Fibroblast of skin of back (primary cell): Measurements from ENCODE around the gene RAB3GAP1.
"Not testable (repeated sequence)": the region's sequence is repeated elsewhere in the genome, so short reads cannot be mapped to it uniquely, and the experiment has no call there.

Experiments used
- DNase-seq: peaks from one replicate; pipeline ENCODE4 v3.0.0-alpha.2; 2013

The RAB3GAP1 gene

GRCh38 chr2:135055182-135055786 lies 3.2 kb downstream of the RAB3GAP1 start:
- peak; percentile 88 for DNase-seq

- peak; percentile 17 for DNase-seq
Measured at GRCh38 chr2:135056790-135057189, 4.7 kb downstream of the RAB3GAP1 start.

- DNase-seq, result no peak
Measured at GRCh38 chr2:135059577-135059976, 7.5 kb downstream of the RAB3GAP1 start.

GRCh38 chr2:135063210-135063609 lies 11.1 kb downstream of the RAB3GAP1 start:
- no peak for DNase-seq

- DNase-seq, result no peak
Measured at GRCh38 chr2:135064149-135064548, 12.1 kb downstream of the RAB3GAP1 start.

GRCh38 chr2:135066710-135067109 lies 14.6 kb downstream of the RAB3GAP1 start:
- DNase-seq, result peak; percentile 62

- no peak for DNase-seq
Measured at GRCh38 chr2:135072125-135072997, 20.3 kb downstream of the RAB3GAP1 start.

GRCh38 chr2:135074216-135074615 lies 22.1 kb downstream of the RAB3GAP1 start:
- DNase-seq, result no peak

- no peak for DNase-seq
Measured at GRCh38 chr2:135076556-135076955, 24.5 kb downstream of the RAB3GAP1 start.

- no peak for DNase-seq
Measured at GRCh38 chr2:135078417-135078816, 26.3 kb downstream of the RAB3GAP1 start.

GRCh38 chr2:135086222-135086621 lies 34.1 kb downstream of the RAB3GAP1 start:
- DNase-seq, result no peak

GRCh38 chr2:135089597-135089996 lies 37.5 kb downstream of the RAB3GAP1 start:
- DNase-seq, result not testable (repeated sequence)

GRCh38 chr2:135091681-135092080 lies 39.6 kb downstream of the RAB3GAP1 start:
- no peak for DNase-seq

- peak; percentile 27 for DNase-seq
Measured at GRCh38 chr2:135093193-135093592, 41.1 kb downstream of the RAB3GAP1 start.

- DNase-seq, result no peak
Measured at GRCh38 chr2:135093670-135094330, 41.7 kb downstream of the RAB3GAP1 start.

GRCh38 chr2:135094508-135094907 lies 42.4 kb downstream of the RAB3GAP1 start:
- DNase-seq, result no peak

GRCh38 chr2:135095591-135095990 lies 43.5 kb downstream of the RAB3GAP1 start:
- DNase-seq, result no peak

- peak; percentile 41 for DNase-seq
Measured at GRCh38 chr2:135096665-135097446, 44.8 kb downstream of the RAB3GAP1 start.

- DNase-seq, result no peak
Measured at GRCh38 chr2:135097532-135098231, 45.6 kb downstream of the RAB3GAP1 start.

GRCh38 chr2:135099802-135100483 lies 47.9 kb downstream of the RAB3GAP1 start:
- DNase-seq, result no peak

GRCh38 chr2:135103843-135104242 lies 51.8 kb downstream of the RAB3GAP1 start:
- DNase-seq, result no peak
